Lower leg skin (tissue), 4 donors: ENCODE results near the gene EFHC1. TPM values are rescaled to one million over a fixed set of nuclear protein-coding genes. Genes with fewer than 3 reads are reported as not detected.

Experiments used
- DNase-seq, 2 donors: peaks; one replicate each; pipeline ENCODE4 v3.0.0-alpha.2; 2019; ENCODE audit warnings: low spot score in 2 of 2
- H3K4me3 ChIP-seq: fragments of 200-600 bp; sonication (generic); 2 replicates; pipeline ENCODE4 v1.5.1; 2017; ENCODE audit warnings: mild to moderate bottlenecking, low read depth; ENCODE audit not compliant: poor library complexity, severe bottlenecking
- CTCF ChIP-seq, 3 donors: fragments of 450-650 bp; IDR thresholded peaks; one replicate each; pipeline ENCODE4 v1.5.1; 2016; ENCODE audit warnings: antibody characterized with exemption in 3 of 3, mild to moderate bottlenecking in 3 of 3, moderate library complexity in 2 of 3
- POLR2A ChIP-seq, 2 donors: fragments of 450-650 bp; IDR thresholded peaks; one replicate each; pipeline ENCODE4 v1.6.1; 2016 to 2017; ENCODE audit warnings: antibody characterized with exemption in 2 of 2, mild to moderate bottlenecking in 1 of 2, moderate library complexity in 1 of 2
- WGBS, 2 donors: methylation state at CpG; one replicate each; pipeline ENCODE4 v1.1.5; 2018; 5-methylcytosine and 5-hydroxymethylcytosine counted together
- intact Hi-C: fragments of 100-400 bp; cut with DNase I; formaldehyde crosslinking; loops from one replicate; pipeline ENCODE4 v1.15.0; 2023; ENCODE audit warnings: low total_unique reads
- total RNA-seq, 4 donors: library from RNA; depleted of rRNA; stranded (reverse); fragments of >200 nt; gene quantifications; one replicate each; pipeline ENCODE4 v1.1.0, GENCODE V29; 2016

The EFHC1 gene
- total RNA-seq, 4 donors from 2014 or later: 12.2 to 22.8 (median 18.1) TPM

DNA sequence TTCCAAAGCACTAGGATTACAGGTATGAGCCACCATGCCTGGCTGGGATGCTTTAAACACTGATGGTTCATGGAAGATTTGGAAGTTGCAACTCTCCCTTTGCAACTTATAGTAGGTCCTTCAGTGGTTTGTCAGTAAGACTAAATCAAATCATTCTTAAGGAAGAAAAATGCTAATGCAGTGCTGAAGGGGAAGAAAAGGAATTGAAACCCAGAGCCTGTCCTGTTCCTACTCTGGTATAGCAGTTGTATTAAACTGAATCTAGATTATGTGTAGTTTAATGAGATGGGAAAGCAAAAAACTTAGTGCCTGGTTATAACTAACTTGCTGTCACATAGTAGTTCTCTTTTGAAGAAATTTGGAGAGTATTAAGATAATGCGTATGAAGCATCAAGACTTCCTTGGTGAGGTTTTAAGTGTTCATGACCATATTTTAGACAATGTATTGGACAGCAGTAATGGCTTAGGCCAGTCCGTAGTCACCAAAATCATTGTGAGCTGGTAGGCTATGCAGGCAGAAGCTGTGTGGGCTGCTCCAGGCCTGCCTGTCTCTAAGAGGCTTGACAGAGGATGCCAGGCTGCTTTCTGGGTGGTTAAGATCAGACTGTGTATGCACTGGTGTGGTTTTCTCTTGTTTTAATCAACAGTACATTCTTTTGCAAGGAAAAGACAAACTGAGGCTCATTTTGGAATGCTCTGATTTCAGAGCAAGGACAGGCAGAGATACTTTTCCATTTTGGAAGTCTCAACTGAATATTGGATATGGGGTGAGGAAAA is 44.2 kb upstream of the EFHC1 start:
- no peak overlapping the region for H3K4me3 ChIP-seq
- no peak for DNase-seq
- TF ChIP-seq CTCF (IDR thresholded peaks at IDR 0.05) (no peak), POLR2A (IDR thresholded peaks at IDR 0.05) (no peak)
- intact Hi-C loops: no loop called here
- 77 to 84% methylated on average over 2 of the region's 2 CpGs for WGBS, 2 donors

- H3K4me3 ChIP-seq: no peak overlapping the region
- DNase-seq: no peak
- 90 to 93% methylated on average over 3 of the region's 3 CpGs for WGBS, 2 donors
- intact Hi-C loops: no loop called here
- no peak for TF ChIP-seq POLR2A (IDR thresholded peaks at IDR 0.05)
- TF ChIP-seq CTCF (IDR thresholded peaks at IDR 0.05): no peak
Observed at GRCh38 chr6:52376763-52377162, 43.4 kb upstream of the EFHC1 start.

DNA sequence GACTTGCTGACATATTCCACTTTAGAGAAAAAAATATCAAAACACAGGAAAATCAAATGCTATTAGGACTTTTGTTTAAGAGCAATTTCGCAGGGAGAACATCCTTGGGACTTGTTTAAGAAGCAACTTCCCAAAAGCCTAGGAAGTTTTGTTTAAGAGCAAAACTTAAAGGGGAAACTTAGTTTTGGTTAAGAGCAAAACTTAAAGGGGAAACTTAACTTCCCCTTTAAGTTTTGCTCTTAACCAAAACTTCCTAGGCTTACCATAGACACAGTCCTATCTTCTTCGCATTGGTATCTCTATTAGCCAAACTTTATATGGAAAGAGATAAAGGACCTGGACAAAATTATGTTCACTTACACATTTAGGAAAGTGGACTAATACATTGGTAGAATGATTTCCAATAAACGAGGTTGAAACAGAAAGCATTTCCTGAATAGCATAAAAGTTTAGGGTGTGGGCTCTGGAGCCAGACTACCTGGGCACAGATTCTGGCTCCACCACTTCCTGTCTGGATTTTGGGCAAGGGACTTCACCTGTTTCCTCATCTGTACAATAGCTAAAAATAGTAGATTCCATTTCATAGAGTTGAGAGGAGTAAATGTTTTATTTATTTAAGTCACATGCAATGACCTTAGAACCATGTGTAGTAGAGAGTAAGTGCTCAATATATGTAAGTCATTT is 42.5 kb upstream of the EFHC1 start:
- TF ChIP-seq CTCF (IDR thresholded peaks at IDR 0.05) (no peak), POLR2A (IDR thresholded peaks at IDR 0.05) (no peak)
- H3K4me3 ChIP-seq: no peak overlapping the region
- intact Hi-C loops: no loop called here
- 61 to 62% methylated on average over 3 of the region's 3 CpGs for WGBS, 2 donors
- no peak for DNase-seq

DNA sequence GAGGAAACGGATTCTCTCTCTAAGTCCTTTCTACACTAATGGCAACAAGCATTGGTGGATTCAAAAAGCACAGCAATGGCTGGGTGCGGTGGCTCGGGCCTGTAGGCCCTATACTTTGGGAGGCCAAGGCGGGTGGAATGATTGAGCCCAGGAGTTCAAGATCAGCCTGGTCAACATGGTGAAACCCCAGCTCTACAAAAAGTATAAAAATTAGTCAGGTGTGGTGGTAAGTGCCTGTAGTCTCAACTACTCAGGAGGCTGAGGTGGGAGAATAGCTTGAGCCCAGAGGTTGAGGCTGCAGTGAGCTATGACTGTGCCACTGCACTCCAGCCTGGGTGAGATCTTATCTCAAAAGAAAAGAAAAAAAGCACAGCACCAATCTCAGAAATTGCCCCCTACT is 38.9 kb upstream of the EFHC1 start:
- WGBS, 2 donors: 98% methylated on average over 4 of the region's 4 CpGs
- TF ChIP-seq POLR2A (IDR thresholded peaks at IDR 0.05) (no peak), CTCF (IDR thresholded peaks at IDR 0.05) (no peak)
- no peak for DNase-seq
- no peak overlapping the region for H3K4me3 ChIP-seq
- intact Hi-C loops: no loop called here

GRCh38 chr6:52384145-52384766 is 35.9 kb upstream of the EFHC1 start:
- TF ChIP-seq POLR2A (IDR thresholded peaks at IDR 0.05): no peak
- no peak for TF ChIP-seq CTCF (IDR thresholded peaks at IDR 0.05)
- DNase-seq: no peak
- no peak overlapping the region for H3K4me3 ChIP-seq
- 87 to 90% methylated on average over 2 of the region's 2 CpGs for WGBS, 2 donors
- intact Hi-C loops: no loop called here
